22Rv1 (cell line): Measurements from ENCODE around the gene RAD51.

Experiments used
- H3K27ac ChIP-seq: fragments of 450-650 bp; 2 replicates; pipeline ENCODE4 v1.5.1; 2017
- ZFX ChIP-seq: fragments of 450-650 bp; IDR thresholded peaks from 2 replicates; pipeline ENCODE4 v1.6.1; 2017; ENCODE audit warnings: antibody characterized with exemption, borderline replicate concordance
- TF ChIP-seq, protein P1 (sequence below): fragments of 450-650 bp; IDR thresholded peaks from 2 replicates; pipeline ENCODE4 v1.5.1; 2017; ENCODE audit warnings: mild to moderate bottlenecking

Gene RAD51

DNA sequence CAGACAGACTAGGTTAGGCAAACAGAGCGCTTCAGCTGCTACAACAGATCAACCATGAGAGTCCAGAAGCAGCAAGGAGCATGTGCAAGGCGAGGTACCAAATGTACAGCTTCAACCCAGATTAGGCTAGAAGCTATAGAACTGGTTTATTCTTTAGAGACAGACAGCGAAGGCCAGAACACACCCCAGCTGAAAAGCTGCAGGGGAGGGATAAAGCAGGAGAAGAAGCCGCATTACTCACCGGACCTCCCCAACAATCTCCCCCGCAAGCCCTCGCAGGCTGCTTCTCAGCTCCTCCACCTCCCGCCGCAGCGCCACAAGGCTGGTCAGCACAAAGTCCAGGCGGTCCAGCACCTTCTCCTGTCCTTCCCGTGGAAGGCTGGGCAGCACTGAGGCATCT lies 56.8 kb downstream of the RAD51 start:
- H3K27ac ChIP-seq, result no peak overlapping the region
- TF ChIP-seq, protein P1, sequence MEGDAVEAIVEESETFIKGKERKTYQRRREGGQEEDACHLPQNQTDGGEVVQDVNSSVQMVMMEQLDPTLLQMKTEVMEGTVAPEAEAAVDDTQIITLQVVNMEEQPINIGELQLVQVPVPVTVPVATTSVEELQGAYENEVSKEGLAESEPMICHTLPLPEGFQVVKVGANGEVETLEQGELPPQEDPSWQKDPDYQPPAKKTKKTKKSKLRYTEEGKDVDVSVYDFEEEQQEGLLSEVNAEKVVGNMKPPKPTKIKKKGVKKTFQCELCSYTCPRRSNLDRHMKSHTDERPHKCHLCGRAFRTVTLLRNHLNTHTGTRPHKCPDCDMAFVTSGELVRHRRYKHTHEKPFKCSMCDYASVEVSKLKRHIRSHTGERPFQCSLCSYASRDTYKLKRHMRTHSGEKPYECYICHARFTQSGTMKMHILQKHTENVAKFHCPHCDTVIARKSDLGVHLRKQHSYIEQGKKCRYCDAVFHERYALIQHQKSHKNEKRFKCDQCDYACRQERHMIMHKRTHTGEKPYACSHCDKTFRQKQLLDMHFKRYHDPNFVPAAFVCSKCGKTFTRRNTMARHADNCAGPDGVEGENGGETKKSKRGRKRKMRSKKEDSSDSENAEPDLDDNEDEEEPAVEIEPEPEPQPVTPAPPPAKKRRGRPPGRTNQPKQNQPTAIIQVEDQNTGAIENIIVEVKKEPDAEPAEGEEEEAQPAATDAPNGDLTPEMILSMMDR, result no peak
- no peak for TF ChIP-seq ZFX

DNA sequence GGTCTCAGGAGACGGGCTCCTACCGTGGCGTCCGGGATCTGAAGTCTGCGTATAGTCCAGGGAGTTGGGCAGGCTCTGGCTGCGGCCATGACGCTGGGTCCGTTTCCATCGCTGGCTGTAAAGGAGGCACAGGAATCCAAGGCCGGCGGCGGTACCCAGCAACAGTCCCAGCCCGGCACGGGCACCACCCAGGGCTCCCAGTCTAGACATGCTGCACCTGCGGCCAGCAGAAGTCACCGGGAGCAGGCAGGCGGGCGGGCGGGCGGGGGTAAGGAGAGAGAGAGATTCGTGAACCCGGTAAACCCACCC lies 59.6 kb downstream of the RAD51 start:
- H3K27ac ChIP-seq, result peak overlapping the region; percentile 88
- no peak for TF ChIP-seq ZFX
- TF ChIP-seq, protein P1, result no peak

DNA sequence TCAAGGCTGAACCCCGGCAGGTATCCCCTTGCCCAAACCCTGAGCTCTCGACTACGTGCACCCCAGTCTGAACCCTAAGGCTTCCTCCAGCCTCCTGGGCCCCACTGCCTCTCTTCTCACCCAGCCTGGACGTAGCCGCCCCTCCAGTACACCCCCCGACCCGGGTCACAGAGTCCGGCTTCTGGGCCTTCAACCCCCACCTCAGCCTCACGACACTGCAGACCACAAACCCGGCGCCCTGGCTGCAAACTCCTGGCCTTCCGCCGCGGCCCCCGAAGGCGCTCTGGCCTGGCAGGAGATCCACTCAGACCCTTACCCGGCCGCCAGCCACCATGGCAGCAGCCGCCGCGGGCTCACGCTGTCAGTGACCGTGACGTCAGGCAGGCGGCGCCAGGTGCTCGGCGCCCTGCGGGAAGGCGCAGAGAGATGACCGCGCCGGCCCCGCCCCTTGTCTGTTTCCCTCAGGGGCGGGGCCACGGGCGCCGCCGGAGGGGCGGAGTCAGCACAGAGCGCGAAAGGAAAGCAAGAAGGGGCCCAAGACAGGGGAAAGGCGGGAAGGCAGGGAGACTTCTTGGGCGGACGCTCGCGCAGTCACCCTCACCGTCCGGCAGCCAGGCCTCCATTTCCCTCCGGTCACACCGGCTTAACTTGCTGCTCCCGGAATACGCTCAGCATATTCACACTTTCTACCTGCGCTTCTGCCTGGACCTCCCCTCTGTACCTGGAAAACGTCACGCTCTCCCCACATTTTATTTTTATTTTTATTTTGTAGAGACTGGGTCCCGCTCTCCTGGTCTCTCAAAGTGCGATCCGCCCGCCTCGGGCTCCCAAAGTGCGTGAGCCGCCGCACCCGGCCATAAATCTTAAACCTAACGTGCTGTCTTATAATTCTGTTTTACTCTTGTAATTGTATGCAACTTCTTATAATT lies 60.2 kb downstream of the RAD51 start, which contains the start of gene RMDN3:
RMDN3 (minus strand) TSS at position 372 of the 929 bp plus-strand sequence. CDS start 471 bp downstream, outside the sequence.
- H3K27ac ChIP-seq, result peak within 1 kb of the TSS; percentile 88
- TF ChIP-seq, protein P1, result no peak
- TF ChIP-seq ZFX, result no peak

DNA sequence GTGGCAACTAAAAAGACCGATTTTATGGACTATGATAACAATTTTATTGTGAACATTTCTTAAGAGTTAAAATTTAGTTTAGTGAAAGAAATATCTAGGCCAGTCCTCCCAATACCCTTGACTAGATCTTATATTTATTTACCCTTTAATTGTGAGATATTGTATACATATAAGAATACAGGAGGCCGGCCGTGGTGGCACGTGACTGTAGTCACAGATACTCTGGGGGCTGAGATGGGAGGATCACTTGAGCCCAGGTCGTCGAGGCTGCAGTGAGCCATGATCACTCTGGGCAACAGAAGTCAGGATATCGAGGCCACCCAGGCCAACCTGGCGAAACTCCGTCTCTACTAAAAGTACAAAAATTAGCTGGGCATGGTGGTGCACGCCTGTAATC lies 60.8 kb downstream of the RAD51 start:
- peak overlapping the region; percentile 88 for H3K27ac ChIP-seq
- TF ChIP-seq, protein P1, result no peak
- no peak for TF ChIP-seq ZFX

DNA sequence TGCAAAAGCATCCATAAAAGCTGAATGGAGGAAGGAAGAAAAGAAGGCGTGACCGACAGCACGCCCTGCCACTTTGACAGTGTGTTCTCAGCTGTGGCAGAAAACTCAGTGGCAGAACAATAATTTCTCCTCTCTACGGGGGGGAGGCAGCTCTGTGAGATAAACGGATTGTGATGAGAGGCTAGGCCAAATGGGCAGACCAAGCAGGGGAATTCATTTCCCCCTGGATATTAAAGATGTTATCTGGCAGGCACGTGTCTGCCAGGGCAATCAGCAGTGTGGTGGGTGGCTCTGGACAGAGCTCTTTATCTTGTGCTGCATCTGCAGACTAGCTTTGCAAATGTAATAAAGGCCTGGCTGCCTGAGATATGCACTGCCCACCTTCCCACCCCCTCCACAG lies 62.0 kb downstream of the RAD51 start:
- H3K27ac ChIP-seq, result peak overlapping the region; percentile 88

DNA sequence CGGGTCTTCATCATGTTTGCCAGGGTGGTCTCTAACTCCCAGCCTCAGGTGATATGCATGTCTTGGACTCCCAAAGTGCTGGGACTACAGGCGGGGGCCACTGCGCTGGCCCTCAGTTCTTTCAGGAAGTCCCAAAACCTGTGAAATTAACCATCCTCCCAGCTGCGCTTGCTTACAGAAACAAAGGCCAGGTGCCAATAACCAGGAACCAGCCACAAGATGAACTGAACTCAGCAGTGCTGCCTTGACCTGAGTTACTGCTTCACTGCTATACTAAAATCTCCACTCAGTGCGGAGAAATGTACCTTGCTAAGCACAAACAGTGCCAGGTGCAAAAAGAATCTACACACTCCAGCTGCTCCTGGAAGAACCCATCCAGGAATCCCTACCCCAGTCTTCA lies 65.0 kb downstream of the RAD51 start:
- TF ChIP-seq, protein P1, result no peak
- no peak for TF ChIP-seq ZFX

More for the DNA sequence above, 62.0 kb downstream of the RAD51 start:
- no peak for TF ChIP-seq ZFX
- TF ChIP-seq, protein P1, result no peak

More for the DNA sequence above, 65.0 kb downstream of the RAD51 start:
- H3K27ac ChIP-seq, result peak overlapping the region; percentile 18; the same call in 1 of the 2 replicates
